AML-193 (cell line): ENCODE results near the gene GOLPH3L.
"Not testable (repeated sequence)": the region's sequence is repeated elsewhere in the genome, so short reads cannot be mapped to it uniquely, and the experiment has no call there.

Experiments
- DNase-seq, 2 experiments: peaks; one replicate each; lab custom pipeline; 2025; lab: John Stamatoyannopoulos, UW

The GOLPH3L gene

GRCh38 chr1:150657064-150657463, 39.9 kb downstream of the GOLPH3L start:
- not testable (repeated sequence) for DNase-seq

- DNase-seq, result not testable (repeated sequence)
These were observed 42.3 kb downstream of the GOLPH3L start for GRCh38 chr1:150654635-150655034.

- no peak for DNase-seq
These were observed 46.8 kb downstream of the GOLPH3L start for GRCh38 chr1:150650193-150650592.

GRCh38 chr1:150649441-150650075, 47.4 kb downstream of the GOLPH3L start:
- no peak for DNase-seq

GRCh38 chr1:150642296-150642695, 54.7 kb downstream of the GOLPH3L start:
- no peak for DNase-seq

GRCh38 chr1:150641126-150641815, 55.7 kb downstream of the GOLPH3L start:
- not testable (repeated sequence) for DNase-seq

GRCh38 chr1:150638430-150638829, 58.5 kb downstream of the GOLPH3L start:
- DNase-seq, result not testable (repeated sequence)

GRCh38 chr1:150634839-150635622, 61.9 kb downstream of the GOLPH3L start:
- not testable (repeated sequence) for DNase-seq

- DNase-seq, result peak; percentile 98
These were observed 67.6 kb downstream of the GOLPH3L start, which contains the start of gene ENSA for GRCh38 chr1:150629115-150629928. Gene ENSA, minus strand, starts transcription at chr1:150629612. Its CDS starts 142 bp downstream, at chr1:150629470.

- no peak for DNase-seq
These were observed 68.2 kb downstream of the GOLPH3L start for GRCh38 chr1:150628766-150629114.

- DNase-seq, result no peak
These were observed 69.0 kb downstream of the GOLPH3L start for GRCh38 chr1:150627826-150628410.

GRCh38 chr1:150626150-150626549, 70.8 kb downstream of the GOLPH3L start:
- DNase-seq, result no peak

- DNase-seq, result not testable (repeated sequence)
These were observed 72.4 kb downstream of the GOLPH3L start for GRCh38 chr1:150624546-150624945.

GRCh38 chr1:150624134-150624533, 72.8 kb downstream of the GOLPH3L start:
- not testable (repeated sequence) for DNase-seq

GRCh38 chr1:150622303-150622975, 74.5 kb downstream of the GOLPH3L start:
- no peak for DNase-seq

- peak; percentile 48 to 61 for DNase-seq
These were observed 75.3 kb downstream of the GOLPH3L start for GRCh38 chr1:150621497-150622302.

- no peak for DNase-seq
These were observed 76.0 kb downstream of the GOLPH3L start for GRCh38 chr1:150620919-150621318.

- DNase-seq, result peak; percentile 48 to 58
These were observed 77.1 kb downstream of the GOLPH3L start for GRCh38 chr1:150619576-150620509.
